MG63 (cell line): ENCODE data around the gene USP22. TPM values are rescaled to one million over a fixed set of nuclear protein-coding genes. Genes with fewer than 3 reads are reported as not detected.

ENCODE experiments used
- DNase-seq: peaks from one replicate; pipeline ENCODE4 v3.0.0-alpha.2; 2020
- H3K27me3 ChIP-seq: fragments of 250-450 bp; sonication (Bioruptor Pico); 2 replicates; pipeline ENCODE4 v1.5.1; 2020; ENCODE audit warnings: mild to moderate bottlenecking, moderate library complexity
- H3K36me3 ChIP-seq: fragments of 250-450 bp; sonication (Bioruptor Pico); 2 replicates; pipeline ENCODE4 v1.5.1; 2020; ENCODE audit warnings: mild to moderate bottlenecking, moderate library complexity
- H3K4me3 ChIP-seq: fragments of 250-450 bp; sonication (Bioruptor Pico); 2 replicates; pipeline ENCODE4 v1.5.1; 2020; ENCODE audit warnings: mild to moderate bottlenecking, moderate library complexity
- H3K9me3 ChIP-seq: fragments of 250-450 bp; sonication (Bioruptor Pico); 2 replicates; pipeline ENCODE4 v1.5.1; 2020; ENCODE audit warnings: mild to moderate bottlenecking, moderate library complexity
- total RNA-seq: library from RNA; depleted of rRNA; stranded (reverse); fragments of >200 nt; shearing (Covaris generic); gene quantifications from 2 replicates; pipeline ENCODE4 v1.2.3, GENCODE V29; 2014; ENCODE audit warnings: low replicate concordance

USP22 gene
- total RNA-seq, 1 experiment from 2014 or later: 188 TPM

GRCh38 chr17:20999044-20999573 is 43.7 kb downstream of the USP22 start:
- no peak for DNase-seq
- H3K9me3 ChIP-seq: no peaks in the 10 kb centered on the region
- H3K36me3 ChIP-seq: peaks cover 41% of the 10 kb centered on the region
- no peaks in the 10 kb centered on the region for H3K27me3 ChIP-seq
- H3K4me3 ChIP-seq: no peak overlapping the region

- no peak for DNase-seq
- peaks cover 38% of the 10 kb centered on the region for H3K36me3 ChIP-seq
- no peaks in the 10 kb centered on the region for H3K27me3 ChIP-seq
- H3K4me3 ChIP-seq: no peak overlapping the region
- no peaks in the 10 kb centered on the region for H3K9me3 ChIP-seq
Observed at GRCh38 chr17:20998571-20999043, 44.2 kb downstream of the USP22 start.

- H3K27me3 ChIP-seq: no peaks in the 10 kb centered on the region
- H3K4me3 ChIP-seq: no peak overlapping the region
- DNase-seq: no peak
- peaks cover 31% of the 10 kb centered on the region for H3K36me3 ChIP-seq
- H3K9me3 ChIP-seq: no peaks in the 10 kb centered on the region
Observed at GRCh38 chr17:20997711-20998570, 44.9 kb downstream of the USP22 start.

GRCh38 chr17:20996724-20997615 is 45.8 kb downstream of the USP22 start:
- DNase-seq: no peak
- Histone ChIP-seq H3K36me3 (peaks cover 24% of the 10 kb centered on the region), H3K27me3 (no peaks in the 10 kb centered on the region), H3K4me3 (no peak overlapping the region), H3K9me3 (no peaks in the 10 kb centered on the region)

GRCh38 chr17:20995873-20996723 is 46.7 kb downstream of the USP22 start:
- Histone ChIP-seq H3K27me3 (no peaks in the 10 kb centered on the region), H3K4me3 (no peak overlapping the region), H3K9me3 (no peaks in the 10 kb centered on the region), H3K36me3 (peaks cover 22% of the 10 kb centered on the region)
- no peak for DNase-seq

- peaks cover 16% of the 10 kb centered on the region for H3K36me3 ChIP-seq
- no peaks in the 10 kb centered on the region for H3K9me3 ChIP-seq
- DNase-seq: no peak
- H3K27me3 ChIP-seq: no peaks in the 10 kb centered on the region
- no peak overlapping the region for H3K4me3 ChIP-seq
Observed at GRCh38 chr17:20995164-20995872, 47.5 kb downstream of the USP22 start.

GRCh38 chr17:20994779-20995149 is 48.0 kb downstream of the USP22 start:
- Histone ChIP-seq H3K9me3 (no peaks in the 10 kb centered on the region), H3K4me3 (no peak overlapping the region), H3K36me3 (peaks cover 11% of the 10 kb centered on the region; the same call in 1 of the 2 replicates), H3K27me3 (no peaks in the 10 kb centered on the region)
- no peak for DNase-seq

- peaks cover 8% of the 10 kb centered on the region; the same call in 1 of the 2 replicates for H3K36me3 ChIP-seq
- H3K4me3 ChIP-seq: no peak overlapping the region
- H3K9me3 ChIP-seq: no peaks in the 10 kb centered on the region
- H3K27me3 ChIP-seq: no peaks in the 10 kb centered on the region
- DNase-seq: no peak
Observed at GRCh38 chr17:20993863-20994778, 48.7 kb downstream of the USP22 start.

- no peak overlapping the region for H3K4me3 ChIP-seq
- no peaks in the 10 kb centered on the region; the same call in 1 of the 2 replicates for H3K36me3 ChIP-seq
- peak; percentile 43 for DNase-seq
- H3K27me3 ChIP-seq: no peaks in the 10 kb centered on the region
- no peaks in the 10 kb centered on the region for H3K9me3 ChIP-seq
Observed at GRCh38 chr17:20992987-20993862, 49.6 kb downstream of the USP22 start.

GRCh38 chr17:20992416-20992815 is 50.4 kb downstream of the USP22 start:
- no peaks in the 10 kb centered on the region for H3K9me3 ChIP-seq
- no peaks in the 10 kb centered on the region for H3K27me3 ChIP-seq
- no peak for DNase-seq
- H3K36me3 ChIP-seq: no peaks in the 10 kb centered on the region
- H3K4me3 ChIP-seq: no peak overlapping the region

- Histone ChIP-seq H3K27me3 (no peaks in the 10 kb centered on the region), H3K9me3 (no peaks in the 10 kb centered on the region), H3K36me3 (no peaks in the 10 kb centered on the region), H3K4me3 (no peak overlapping the region)
- DNase-seq: no peak
Observed at GRCh38 chr17:20991276-20992037, 51.4 kb downstream of the USP22 start.

- H3K27me3 ChIP-seq: no peaks in the 10 kb centered on the region
- DNase-seq: no peak
- H3K4me3 ChIP-seq: no peak overlapping the region
- no peaks in the 10 kb centered on the region for H3K9me3 ChIP-seq
- H3K36me3 ChIP-seq: no peaks in the 10 kb centered on the region
Observed at GRCh38 chr17:20989991-20990855, 52.6 kb downstream of the USP22 start.

- H3K36me3 ChIP-seq: no peaks in the 10 kb centered on the region
- H3K4me3 ChIP-seq: no peak overlapping the region
- H3K9me3 ChIP-seq: no peaks in the 10 kb centered on the region
- DNase-seq: no peak
- no peaks in the 10 kb centered on the region for H3K27me3 ChIP-seq
Observed at GRCh38 chr17:20989481-20989880, 53.3 kb downstream of the USP22 start.
